Neural cell (in vitro differentiated cells): ENCODE data around the gene CPM. TPM values are rescaled to one million over a fixed set of nuclear protein-coding genes. Genes with fewer than 3 reads are reported as not detected.

Experiments
- H2AFZ ChIP-seq: fragments of 200-600, 300-800 bp; sonication (generic), shearing (Covaris generic); 2 replicates; pipeline ENCODE4 v1.6.0; 2014; ENCODE audit warnings: low read depth, mild to moderate bottlenecking, antibody characterized with exemption, low read length, moderate library complexity
- H3F3A ChIP-seq: fragments of 200-600 bp; shearing (Covaris generic); 2 replicates; pipeline ENCODE4 v1.6.1; 2016; ENCODE audit warnings: mild to moderate bottlenecking, moderate library complexity, mixed read lengths, antibody characterized with exemption, low read length; ENCODE audit not compliant: insufficient read depth, poor library complexity, severe bottlenecking
- H3K27ac ChIP-seq: fragments of 200-600, 300-800 bp; sonication (generic), shearing (Covaris generic); 2 replicates; pipeline ENCODE4 v1.5.1; 2014; ENCODE audit warnings: mild to moderate bottlenecking, low read length, moderate library complexity
- H3K27me3 ChIP-seq: fragments of 300-800, 200-600 bp; sonication (generic), shearing (Covaris generic); 2 replicates; pipeline ENCODE4 v1.6.0; 2014; ENCODE audit warnings: mild to moderate bottlenecking, low read depth, low read length, moderate library complexity; ENCODE audit not compliant: insufficient read depth
- H3K36me3 ChIP-seq: fragments of 300-800, 200-600 bp; sonication (generic), shearing (Covaris generic); 2 replicates; pipeline ENCODE4 v1.5.1; 2014; ENCODE audit warnings: mild to moderate bottlenecking, antibody characterized with exemption, low read length, moderate library complexity; ENCODE audit not compliant: insufficient read depth
- H3K4me2 ChIP-seq: fragments of 300-800, 200-600 bp; sonication (generic), shearing (Covaris generic); 2 replicates; pipeline ENCODE4 v1.6.0; 2014; ENCODE audit warnings: mild to moderate bottlenecking, low read length
- H3K4me3 ChIP-seq: fragments of 300-800, 200-600 bp; sonication (generic), shearing (Covaris generic); 2 replicates; pipeline ENCODE4 v1.5.1; 2014; ENCODE audit warnings: mild to moderate bottlenecking, low read length, moderate library complexity
- H3K79me2 ChIP-seq: fragments of 200-600 bp; shearing (Covaris generic); replicated peaks from 2 replicates; pipeline ENCODE4 v1.6.0; 2014; ENCODE audit warnings: mild to moderate bottlenecking, low read length, moderate library complexity; ENCODE audit not compliant: insufficient read depth
- H3K9ac ChIP-seq: fragments of 300-800, 200-600 bp; sonication (generic), shearing (Covaris generic); 2 replicates; pipeline ENCODE4 v1.6.1; 2016; ENCODE audit warnings: mild to moderate bottlenecking, low read length, mixed read lengths
- H3K9me2 ChIP-seq: fragments of 200-600 bp; shearing (Covaris generic); 2 replicates; pipeline ENCODE4 v1.6.1; 2016; ENCODE audit warnings: mild to moderate bottlenecking, low read length, mixed read lengths; ENCODE audit not compliant: insufficient read depth
- H3K9me3 ChIP-seq: fragments of 200-600, 300-800 bp; sonication (generic), shearing (Covaris generic); 2 replicates; pipeline ENCODE4 v1.6.1; 2016; ENCODE audit warnings: mild to moderate bottlenecking, mixed run types, low read length, moderate library complexity, mixed read lengths
- H4K20me1 ChIP-seq: fragments of 200-600 bp; shearing (Covaris generic); 2 replicates; pipeline ENCODE4 v1.6.1; 2016; ENCODE audit warnings: mild to moderate bottlenecking, mixed run types; ENCODE audit not compliant: insufficient read depth
- CTCF ChIP-seq: fragments of 450-650 bp; IDR thresholded peaks from 2 replicates; pipeline ENCODE4 v1.5.1; 2014; ENCODE audit warnings: antibody characterized with exemption, mild to moderate bottlenecking, moderate library complexity; ENCODE audit not compliant: poor library complexity, severe bottlenecking
- EP300 ChIP-seq: fragments of 450-650 bp; conservative IDR thresholded peaks from 2 replicates; pipeline ENCODE4 v1.6.1; 2014; ENCODE audit warnings: antibody characterized with exemption, mild to moderate bottlenecking, moderate library complexity; ENCODE audit not compliant: poor library complexity, severe bottlenecking
- EZH2 ChIP-seq: fragments of 200-600, 300-800 bp; shearing (Covaris generic), sonication (generic); IDR thresholded peaks from 2 replicates; pipeline ENCODE4 v1.6.1; 2014; ENCODE audit warnings: antibody characterized with exemption, low read length, borderline replicate concordance, mild to moderate bottlenecking; ENCODE audit not compliant: insufficient read depth, poor library complexity, severe bottlenecking
- MXI1 ChIP-seq: fragments of 450-650 bp; conservative IDR thresholded peaks from 2 replicates; pipeline ENCODE4 v1.6.1; 2014; ENCODE audit warnings: antibody characterized with exemption, mild to moderate bottlenecking; ENCODE audit not compliant: poor library complexity, severe bottlenecking
- POLR2AphosphoS5 ChIP-seq: IDR thresholded peaks from 2 replicates; pipeline ENCODE4 v1.6.1; 2012
- RAD21 ChIP-seq: fragments of 450-650 bp; conservative IDR thresholded peaks from 2 replicates; pipeline ENCODE4 v1.6.1; 2014; ENCODE audit warnings: antibody characterized with exemption, mild to moderate bottlenecking, moderate library complexity
- REST ChIP-seq: IDR thresholded peaks from 2 replicates; pipeline ENCODE4 v1.6.1; 2012; ENCODE audit warnings: borderline replicate concordance
- SMC3 ChIP-seq: fragments of 450-650 bp; conservative IDR thresholded peaks from 2 replicates; pipeline ENCODE4 v1.6.1; 2014; ENCODE audit warnings: antibody characterized with exemption, mild to moderate bottlenecking, moderate library complexity; ENCODE audit not compliant: poor library complexity
- TAF1 ChIP-seq: IDR thresholded peaks from 2 replicates; pipeline ENCODE4 v1.6.1; 2012; ENCODE audit warnings: low read depth
- polyA plus RNA-seq: library from polyadenylated mRNA; depleted of rRNA; stranded (reverse); fragments of >200 nt; gene quantifications from 2 replicates; pipeline ENCODE4 v1.2.3, GENCODE V29; 2014

The CPM gene
- polyA plus RNA-seq, 1 donor from 2014 or later = not detected

GRCh38 chr12:68890701-68891113, 42.3 kb downstream of the CPM start:
- H3K9me2 ChIP-seq = no peaks in the 10 kb centered on the region
- no peaks in the 10 kb centered on the region for H3K9me3 ChIP-seq
- no peaks in the 10 kb centered on the region for H3F3A ChIP-seq
- no peaks in the 10 kb centered on the region for H4K20me1 ChIP-seq
- no peak overlapping the region for H3K27ac ChIP-seq
- H3K9ac ChIP-seq = no peak overlapping the region
- no peak overlapping the region for H3K4me2 ChIP-seq
- no peaks in the 10 kb centered on the region for H3K79me2 ChIP-seq
- H3K36me3 ChIP-seq = no peaks in the 10 kb centered on the region
- no peak overlapping the region for H3K4me3 ChIP-seq
- no peak for TF ChIP-seq SMC3
- TF ChIP-seq CTCF = no peak
- no peak for TF ChIP-seq MXI1
- TF ChIP-seq TAF1 = no peak
- no peak for TF ChIP-seq EP300
- no peak for TF ChIP-seq EZH2
- no peak for TF ChIP-seq POLR2AphosphoS5
- no peak for TF ChIP-seq RAD21
- TF ChIP-seq REST = no peak
- H3K27me3 ChIP-seq = no peaks in the 10 kb centered on the region
- H2AFZ ChIP-seq = no peak overlapping the region

GRCh38 chr12:68888243-68888642, 44.7 kb downstream of the CPM start:
- no peak overlapping the region for H3K27ac ChIP-seq
- H3K36me3 ChIP-seq = no peaks in the 10 kb centered on the region
- no peak overlapping the region for H2AFZ ChIP-seq
- no peaks in the 10 kb centered on the region for H3F3A ChIP-seq
- no peaks in the 10 kb centered on the region for H3K79me2 ChIP-seq
- H3K9ac ChIP-seq = no peak overlapping the region
- no peaks in the 10 kb centered on the region for H4K20me1 ChIP-seq
- H3K4me3 ChIP-seq = no peak overlapping the region
- TF ChIP-seq EP300 (no peak), POLR2AphosphoS5 (no peak), SMC3 (no peak), RAD21 (no peak), TAF1 (no peak), MXI1 (no peak), CTCF (no peak), EZH2 (no peak)
- H3K27me3 ChIP-seq = no peaks in the 10 kb centered on the region
- H3K4me2 ChIP-seq = no peak overlapping the region
- no peaks in the 10 kb centered on the region for H3K9me3 ChIP-seq
- no peaks in the 10 kb centered on the region for H3K9me2 ChIP-seq
